ENCODE measurements around the gene SCLY. TPM values are rescaled to one million over a fixed set of nuclear protein-coding genes. Genes with fewer than 3 reads are reported as not detected.

SCLY gene
- total RNA-seq, 1 donor from 2014 or later, result 15.1 TPM

DNA sequence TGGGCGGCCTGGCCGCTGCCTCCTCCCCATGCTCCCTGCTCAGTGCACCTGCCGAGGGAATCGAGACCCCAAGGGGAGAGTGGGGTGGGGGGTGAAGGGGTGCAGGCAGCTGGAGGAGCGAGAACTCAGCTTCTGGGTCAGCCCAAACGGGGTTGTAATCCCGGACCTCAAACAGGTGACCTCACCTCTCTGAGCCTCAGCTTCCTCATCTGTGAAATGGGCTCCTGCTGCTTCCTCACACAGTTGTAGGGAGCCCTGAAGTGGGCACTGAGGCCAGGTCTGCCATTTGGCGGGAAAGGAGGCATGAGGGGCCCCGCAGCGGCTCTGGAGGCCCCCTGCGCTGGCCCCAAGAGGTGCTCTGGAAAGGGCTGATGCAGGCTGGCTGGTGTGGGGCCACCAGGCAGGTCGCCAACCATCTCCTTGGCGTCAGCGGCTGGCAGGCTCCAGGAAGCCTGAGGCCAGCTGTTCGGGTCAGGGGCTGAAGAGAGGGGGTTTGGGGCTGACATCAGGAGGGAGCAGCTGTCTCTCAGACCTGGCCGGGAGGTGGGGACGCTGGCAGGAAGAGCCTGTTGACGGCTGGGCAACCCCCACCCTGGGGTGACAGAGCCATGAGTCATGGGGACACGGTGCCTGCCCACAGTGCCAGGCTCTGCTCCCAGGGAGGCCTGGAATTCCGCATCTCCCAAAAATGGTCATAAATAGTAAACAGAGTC is 82.6 kb downstream of the SCLY start:
- DNase-seq (ENCODE audit: low spot score) (no peak), ATAC-seq (no peak)
- intact Hi-C loops (cut with DNase I), result no loop called here

DNA sequence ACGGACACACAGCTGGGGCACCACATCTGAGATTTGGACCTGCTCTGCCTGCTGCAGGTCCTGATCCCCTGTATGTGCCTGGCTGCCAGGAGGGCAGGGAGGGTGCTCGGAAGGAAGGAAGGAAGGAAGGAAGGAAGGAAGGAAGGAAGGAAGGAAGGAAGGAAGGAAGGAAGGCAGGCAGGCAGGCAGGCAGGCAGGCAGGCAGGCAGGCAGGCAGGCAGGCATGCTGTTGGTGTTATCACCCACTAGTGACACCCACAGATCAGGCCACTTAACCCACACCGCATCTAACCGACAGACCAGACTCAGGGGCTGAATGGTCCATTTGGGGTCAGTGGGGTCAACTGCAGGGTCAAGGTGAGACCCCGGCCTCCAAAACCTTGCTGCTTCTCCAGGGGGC is 83.5 kb downstream of the SCLY start:
- DNase-seq (ENCODE audit: low spot score), result no peak
- intact Hi-C loops (cut with DNase I), result no loop called here
- no peak for ATAC-seq

DNA sequence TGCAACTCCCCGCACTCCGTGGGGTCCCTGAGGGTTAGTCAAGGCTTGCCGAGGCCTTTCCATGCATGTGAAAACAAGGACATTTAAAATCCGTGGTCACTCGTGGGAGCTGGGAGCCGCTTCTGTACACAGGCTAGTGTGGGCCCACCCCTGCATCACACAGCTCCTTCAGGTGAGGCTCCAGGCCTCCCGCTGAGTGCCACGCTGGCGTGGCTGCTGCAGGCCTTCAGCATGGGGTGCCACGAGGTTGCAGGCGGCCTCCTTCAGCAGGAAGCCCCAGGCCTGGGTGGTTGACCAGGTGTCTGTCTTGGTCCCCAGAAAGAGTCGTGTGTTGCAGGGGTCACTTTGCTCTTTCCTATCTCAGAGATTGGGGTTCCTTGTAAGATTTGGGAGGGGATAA is 84.2 kb downstream of the SCLY start:
- DNase-seq (ENCODE audit: low spot score), result no peak
- intact Hi-C loops (cut with DNase I), result no loop called here
- ATAC-seq, result no peak

DNA sequence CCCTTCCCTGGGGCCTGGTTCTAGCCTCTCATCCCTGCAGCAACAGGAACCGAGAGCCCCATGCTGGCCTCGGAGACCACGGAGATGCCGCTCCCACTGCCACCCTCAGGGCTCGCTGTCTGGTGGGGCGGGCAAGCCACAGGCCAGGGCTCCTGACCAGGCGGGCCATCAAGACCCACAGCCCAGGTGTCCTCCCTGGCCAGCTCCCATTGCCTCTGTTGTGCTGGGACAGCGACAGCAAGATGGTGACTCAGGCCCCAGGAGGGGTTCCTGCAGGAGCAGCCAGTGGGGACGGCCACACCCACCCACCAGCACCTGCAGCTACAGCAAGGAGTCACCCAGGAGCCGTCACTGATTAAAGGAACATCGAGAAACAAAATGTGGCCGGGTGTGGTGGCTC is 85.0 kb downstream of the SCLY start:
- intact Hi-C loops (cut with DNase I), result no loop called here
- ATAC-seq (no peak), DNase-seq (ENCODE audit: low spot score) (no peak)

DNA sequence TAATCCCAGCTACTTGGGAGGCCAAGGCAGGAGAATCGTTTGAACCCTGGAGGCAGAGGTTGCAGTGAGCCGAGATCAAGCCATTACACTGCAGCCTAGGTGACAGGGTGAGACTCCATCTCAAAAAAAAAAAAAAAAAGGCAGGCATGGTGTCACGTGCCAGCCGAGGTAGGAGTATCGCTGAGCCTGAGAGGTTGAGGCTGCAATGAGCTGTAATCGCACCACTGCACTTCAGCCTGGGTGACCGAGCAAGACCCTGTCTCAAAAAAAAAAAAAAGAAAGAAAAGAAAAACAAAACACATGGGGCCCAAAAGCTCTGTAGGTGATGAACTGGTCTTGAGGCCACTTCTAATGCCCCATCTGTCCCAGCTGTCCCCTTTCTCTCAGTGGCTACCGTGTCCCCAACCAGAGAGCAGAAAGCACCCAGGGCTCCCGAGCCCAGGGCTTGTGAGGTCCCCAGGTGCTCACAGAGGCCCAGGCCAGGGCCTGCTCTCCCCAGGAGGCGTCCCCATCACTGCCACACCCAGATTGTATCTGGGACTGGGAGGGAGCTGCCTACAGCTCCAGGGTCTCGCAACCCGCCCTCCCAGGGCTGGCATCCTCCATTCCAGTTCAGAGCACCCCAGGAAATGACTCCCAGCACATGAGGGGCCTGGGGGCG is 86.2 kb downstream of the SCLY start:
- DNase-seq (ENCODE audit: low spot score) (no peak), ATAC-seq (no peak)
- intact Hi-C loops (cut with DNase I), result no loop called here

DNA sequence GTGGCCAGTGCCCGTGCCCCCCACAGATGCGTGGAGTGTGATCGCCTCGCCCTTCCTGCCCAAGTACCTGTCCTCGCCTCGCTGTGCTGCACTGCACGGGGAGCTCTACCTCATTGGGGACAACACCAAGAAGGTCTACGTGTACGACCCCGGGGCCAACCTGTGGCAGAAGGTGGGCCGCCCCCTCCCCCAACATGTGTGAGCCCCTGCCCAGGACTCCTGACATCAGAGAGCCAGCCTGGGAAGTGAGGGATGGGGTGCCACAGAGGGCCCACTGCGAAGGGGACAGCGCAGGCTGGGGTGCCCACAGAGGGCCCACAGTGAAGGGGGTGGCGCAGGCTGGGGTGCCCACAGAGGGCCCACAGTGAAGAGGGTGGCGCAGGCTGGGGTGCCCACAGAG is 88.2 kb downstream of the SCLY start:
- no peak for ATAC-seq
- no peak for DNase-seq (ENCODE audit: low spot score)
- intact Hi-C loops (cut with DNase I), result no loop called here

Other genes starting within 250 kb of the SCLY start
- 26.3 TPM for gene RAMP1, start 201.4 kb upstream of the SCLY start, total RNA-seq
- 32.6 TPM for gene UBE2F, start 94.0 kb upstream of the SCLY start, total RNA-seq
- gene ESPNL, start 39.3 kb downstream of the SCLY start, total RNA-seq, result not detected
- 1.1 TPM for gene KLHL30, start 77.7 kb downstream of the SCLY start, total RNA-seq
- gene ERFE, start 98.0 kb downstream of the SCLY start, total RNA-seq, result 0.58 TPM
- 61.7 TPM for gene ILKAP, start 142.7 kb downstream of the SCLY start, total RNA-seq
- gene HES6, start 179.0 kb downstream of the SCLY start, total RNA-seq, result 6.1 TPM
- gene PER2, start 227.6 kb downstream of the SCLY start, total RNA-seq, result 24.7 TPM